ENCODE results near the gene ULK2. TPM values are rescaled to one million over a fixed set of nuclear protein-coding genes. Genes with fewer than 3 reads are reported as not detected.

The ULK2 gene
- total and polyA plus RNA-seq, 2 of the 13 experiments (the other 11 are each of a cell fraction or from before 2014, with no cell fraction given): 0.01 TPM; not detected in 1

DNA sequence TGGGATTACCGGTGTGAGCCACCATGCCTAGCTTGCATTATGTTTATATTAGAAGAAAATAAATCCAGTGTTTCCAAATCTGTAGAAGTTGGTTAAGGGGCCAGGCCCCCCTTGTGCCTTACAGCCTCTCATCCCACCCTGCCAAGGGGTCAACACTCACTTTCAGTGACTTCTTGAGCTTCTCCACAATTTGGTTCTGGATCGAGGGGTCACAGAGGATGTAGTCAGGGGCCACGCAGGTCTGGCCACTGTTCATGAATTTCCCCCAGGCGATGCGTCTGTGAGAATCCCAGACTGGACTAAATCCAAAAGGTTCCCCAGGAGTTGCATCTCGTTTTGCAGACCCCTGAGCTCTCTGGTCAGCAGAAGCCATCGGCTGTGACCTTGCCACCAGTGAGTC, 126.8 kb downstream of the ULK2 start (continued):
- TF ChIP-seq, protein P1, sequence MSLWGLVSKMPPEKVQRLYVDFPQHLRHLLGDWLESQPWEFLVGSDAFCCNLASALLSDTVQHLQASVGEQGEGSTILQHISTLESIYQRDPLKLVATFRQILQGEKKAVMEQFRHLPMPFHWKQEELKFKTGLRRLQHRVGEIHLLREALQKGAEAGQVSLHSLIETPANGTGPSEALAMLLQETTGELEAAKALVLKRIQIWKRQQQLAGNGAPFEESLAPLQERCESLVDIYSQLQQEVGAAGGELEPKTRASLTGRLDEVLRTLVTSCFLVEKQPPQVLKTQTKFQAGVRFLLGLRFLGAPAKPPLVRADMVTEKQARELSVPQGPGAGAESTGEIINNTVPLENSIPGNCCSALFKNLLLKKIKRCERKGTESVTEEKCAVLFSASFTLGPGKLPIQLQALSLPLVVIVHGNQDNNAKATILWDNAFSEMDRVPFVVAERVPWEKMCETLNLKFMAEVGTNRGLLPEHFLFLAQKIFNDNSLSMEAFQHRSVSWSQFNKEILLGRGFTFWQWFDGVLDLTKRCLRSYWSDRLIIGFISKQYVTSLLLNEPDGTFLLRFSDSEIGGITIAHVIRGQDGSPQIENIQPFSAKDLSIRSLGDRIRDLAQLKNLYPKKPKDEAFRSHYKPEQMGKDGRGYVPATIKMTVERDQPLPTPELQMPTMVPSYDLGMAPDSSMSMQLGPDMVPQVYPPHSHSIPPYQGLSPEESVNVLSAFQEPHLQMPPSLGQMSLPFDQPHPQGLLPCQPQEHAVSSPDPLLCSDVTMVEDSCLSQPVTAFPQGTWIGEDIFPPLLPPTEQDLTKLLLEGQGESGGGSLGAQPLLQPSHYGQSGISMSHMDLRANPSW (CRISPR knock-in tag; IDR thresholded peaks at IDR 0.05; ENCODE audit: borderline replicate concordance): no peak
- TF ChIP-seq ZNF615 (CRISPR knock-in tag; IDR thresholded peaks at IDR 0.05; ENCODE audit: borderline replicate concordance) (no peak), NR2F2 (IDR thresholded peaks at IDR 0.05; ENCODE audit: borderline replicate concordance, low read depth) (no peak), MIER3 (CRISPR knock-in tag; IDR thresholded peaks at IDR 0.05; ENCODE audit: borderline replicate concordance) (no peak)
- TF ChIP-seq, protein P2, sequence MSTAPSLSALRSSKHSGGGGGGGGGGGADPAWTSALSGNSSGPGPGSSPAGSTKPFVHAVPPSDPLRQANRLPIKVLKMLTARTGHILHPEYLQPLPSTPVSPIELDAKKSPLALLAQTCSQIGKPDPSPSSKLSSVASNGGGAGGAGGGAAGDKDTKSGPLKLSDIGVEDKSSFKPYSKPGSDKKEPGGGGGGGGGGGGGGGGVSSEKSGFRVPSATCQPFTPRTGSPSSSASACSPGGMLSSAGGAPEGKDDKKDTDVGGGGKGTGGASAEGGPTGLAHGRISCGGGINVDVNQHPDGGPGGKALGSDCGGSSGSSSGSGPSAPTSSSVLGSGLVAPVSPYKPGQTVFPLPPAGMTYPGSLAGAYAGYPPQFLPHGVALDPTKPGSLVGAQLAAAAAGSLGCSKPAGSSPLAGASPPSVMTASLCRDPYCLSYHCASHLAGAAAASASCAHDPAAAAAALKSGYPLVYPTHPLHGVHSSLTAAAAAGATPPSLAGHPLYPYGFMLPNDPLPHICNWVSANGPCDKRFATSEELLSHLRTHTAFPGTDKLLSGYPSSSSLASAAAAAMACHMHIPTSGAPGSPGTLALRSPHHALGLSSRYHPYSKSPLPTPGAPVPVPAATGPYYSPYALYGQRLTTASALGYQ (CRISPR knock-in tag; IDR thresholded peaks at IDR 0.05): no peak
- TF ChIP-seq, protein P3, sequence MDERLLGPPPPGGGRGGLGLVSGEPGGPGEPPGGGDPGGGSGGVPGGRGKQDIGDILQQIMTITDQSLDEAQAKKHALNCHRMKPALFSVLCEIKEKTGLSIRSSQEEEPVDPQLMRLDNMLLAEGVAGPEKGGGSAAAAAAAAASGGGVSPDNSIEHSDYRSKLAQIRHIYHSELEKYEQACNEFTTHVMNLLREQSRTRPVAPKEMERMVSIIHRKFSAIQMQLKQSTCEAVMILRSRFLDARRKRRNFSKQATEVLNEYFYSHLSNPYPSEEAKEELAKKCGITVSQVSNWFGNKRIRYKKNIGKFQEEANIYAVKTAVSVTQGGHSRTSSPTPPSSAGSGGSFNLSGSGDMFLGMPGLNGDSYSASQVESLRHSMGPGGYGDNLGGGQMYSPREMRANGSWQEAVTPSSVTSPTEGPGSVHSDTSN (CRISPR knock-in tag; IDR thresholded peaks at IDR 0.05): no peak

Data from HepG2 (cell line).